ENCODE results near the gene ABCA1. TPM values are rescaled to one million over a fixed set of nuclear protein-coding genes. Genes with fewer than 3 reads are reported as not detected.
A peak's percentile ranks its signal among the peaks of the same experiment; 100 is the strongest.

The ABCA1 gene
- total and polyA plus RNA-seq, 10 of the 15 experiments (the other 5 are each of a cell fraction or from before 2014, with no cell fraction given): 0.01 to 0.56 (median 0.16) TPM

DNA sequence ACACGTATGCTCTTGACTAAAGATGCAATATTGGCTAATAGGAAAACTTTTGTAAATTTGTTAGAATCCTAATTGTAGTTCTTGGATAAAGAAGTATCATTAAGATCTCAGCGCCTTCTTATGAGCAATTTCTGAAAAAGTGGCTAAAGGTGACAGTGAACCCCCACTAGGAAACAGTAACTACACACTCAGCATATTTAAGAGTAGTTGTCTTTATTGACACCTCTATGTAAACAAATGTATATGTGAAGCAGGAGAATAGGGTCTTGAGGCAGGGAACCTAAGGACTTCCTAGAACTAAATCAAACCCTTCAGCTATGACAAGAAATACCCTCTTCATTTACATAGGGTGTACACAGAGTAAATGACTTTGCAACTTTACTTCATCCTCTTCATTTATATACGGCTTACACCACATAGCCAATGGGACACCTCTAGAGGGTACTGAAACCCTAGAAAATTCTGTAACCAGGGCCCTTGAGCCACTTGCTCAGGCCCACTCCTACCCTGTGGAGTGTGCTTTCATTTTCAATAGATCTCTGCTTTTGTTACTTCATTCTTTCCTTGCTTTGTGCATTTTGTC is 177.7 kb downstream of the ABCA1 start:
- POLR2A ChIA-PET: interaction anchor here (1.2 kb wide), 1 partner anchor 19 kb away, joined by 4 read pairs; no protein-coding TSS in a partner anchor
- no peak overlapping the region for H3K4me3 ChIP-seq
- intact Hi-C loops (cut with micrococcal nuclease; ENCODE audit: unreplicated experiment): no loop called here
- peak overlapping the region; percentile 33 for H2AFZ ChIP-seq (ENCODE audit: control insufficient read depth, low read depth, low read length)
- H3K27ac ChIP-seq (ENCODE audit: control insufficient read depth, insufficient read depth): no peak overlapping the region
- CTCF ChIA-PET: interaction anchor here (2.0 to 4.4 kb wide), 2 partner anchors 13 to 17 kb away, joined by 7 to 35 read pairs; partner anchors contain the start of gene NIPSNAP3B
- no peaks in the 10 kb centered on the region for H3K9me3 ChIP-seq (replicated peaks; ENCODE audit: control insufficient read depth, insufficient read depth, low read length)
- WGBS (ENCODE audit: insufficient coverage, insufficient replicate concordance, low lambda C conversion rate, missing lambda C conversion rate): 66% methylated on average over 3 of the region's 3 CpGs
- peak overlapping the region; percentile 53 for H3K4me2 ChIP-seq (ENCODE audit: control insufficient read depth, insufficient read depth)
- no TSS peak for BruUV-seq (replicated peaks)
- H3K36me3 ChIP-seq (ENCODE audit: control insufficient read depth in 2 of 2, insufficient read depth in 2 of 2, low read length in 1 of 2): no peaks in the 10 kb centered on the region
- no peak overlapping the region for H3K9ac ChIP-seq (ENCODE audit: control insufficient read depth, insufficient read depth, low read length)
- SMC1A ChIA-PET (ENCODE audit: uncharacterized antibody, unreplicated experiment): interaction anchor here (3.9 to 4.8 kb wide), 2 partner anchors 13 to 24 kb away, joined by 31 to 35 read pairs; partner anchors contain the start of gene NIPSNAP3B
- no peaks in the 10 kb centered on the region for H4K20me1 ChIP-seq (ENCODE audit: control insufficient read depth, insufficient read depth)
- H3K27me3 ChIP-seq (replicated peaks in 1 of 2; ENCODE audit: control insufficient read depth in 2 of 2, insufficient read depth in 2 of 2, low read length in 1 of 2): no peaks in the 10 kb centered on the region
- ATAC-seq (peak; percentile 45), DNase-seq (ENCODE audit: low read depth, low spot score) (no peak), FAIRE-seq (no peak)
- in situ Hi-C loops (cut with MboI): no loop called here
- peaks cover 12% of the 10 kb centered on the region; the same call in 1 of the 2 replicates for H3K4me1 ChIP-seq (ENCODE audit: control insufficient read depth, insufficient read depth, low read length)
- H3K79me2 ChIP-seq (ENCODE audit: control insufficient read depth, insufficient read depth, low read length): peaks cover 14% of the 10 kb centered on the region
- RAD21 ChIA-PET (ENCODE audit: unreplicated experiment): interaction anchor here (1.6 to 3.5 kb wide), 3 partner anchors 19 to 113 kb away, joined by 3 to 30 read pairs (median 9); no protein-coding TSS in a partner anchor
- TF ChIP-seq POLR2A (IDR thresholded peaks at IDR 0.05; ENCODE audit: low read depth, low read length) (no peak), RAD21 (IDR thresholded peaks at IDR 0.05; ENCODE audit: insufficient read depth, low read depth, low read length) (peak; percentile 39), TCF12 (IDR thresholded peaks at IDR 0.05; ENCODE audit: low read depth, low read length) (no peak), CTCF (IDR thresholded peaks at IDR 0.05 in 2 of 3, conservative IDR thresholded peaks at IDR 0.05 in 1 of 3; ENCODE audit: control insufficient read depth in 2 of 3, extremely low read depth in 1 of 3, insufficient read depth in 1 of 3, low read depth in 3 of 3, low read length in 3 of 3) (peak in 1 of 3 experiments; percentile 18; a peak in 1 of 6 replicates), ZNF24 (IDR thresholded peaks at IDR 0.05) (peak; percentile 81), TAF1 (IDR thresholded peaks at IDR 0.05; ENCODE audit: borderline replicate concordance, low read depth, low read length) (no peak), LARP7 (IDR thresholded peaks at IDR 0.05) (no peak), POLR2AphosphoS5 (IDR thresholded peaks at IDR 0.05; ENCODE audit: low read length) (no peak), SKIL (IDR thresholded peaks at IDR 0.05; ENCODE audit: low read depth, poor library complexity, severe bottlenecking) (peak; percentile 24), MAX (IDR thresholded peaks at IDR 0.05; ENCODE audit: low read depth, low read length) (no peak), RELA (IDR thresholded peaks at IDR 0.05; ENCODE audit: borderline replicate concordance, partially characterized antibody) (no peak), ZNF384 (IDR thresholded peaks at IDR 0.05; ENCODE audit: borderline replicate concordance, low read depth, low read length) (no peak), BRCA1 (IDR thresholded peaks at IDR 0.05; ENCODE audit: low read depth, low read length) (no peak), RCOR1 (conservative IDR thresholded peaks at IDR 0.05; ENCODE audit: low read depth, low read length) (no peak), SMC3 (IDR thresholded peaks at IDR 0.05; ENCODE audit: borderline replicate concordance, low read length) (0 out of 2 replicates have a peak, but pooled peaks have one; percentile 2)
- TF ChIP-seq, protein P1, sequence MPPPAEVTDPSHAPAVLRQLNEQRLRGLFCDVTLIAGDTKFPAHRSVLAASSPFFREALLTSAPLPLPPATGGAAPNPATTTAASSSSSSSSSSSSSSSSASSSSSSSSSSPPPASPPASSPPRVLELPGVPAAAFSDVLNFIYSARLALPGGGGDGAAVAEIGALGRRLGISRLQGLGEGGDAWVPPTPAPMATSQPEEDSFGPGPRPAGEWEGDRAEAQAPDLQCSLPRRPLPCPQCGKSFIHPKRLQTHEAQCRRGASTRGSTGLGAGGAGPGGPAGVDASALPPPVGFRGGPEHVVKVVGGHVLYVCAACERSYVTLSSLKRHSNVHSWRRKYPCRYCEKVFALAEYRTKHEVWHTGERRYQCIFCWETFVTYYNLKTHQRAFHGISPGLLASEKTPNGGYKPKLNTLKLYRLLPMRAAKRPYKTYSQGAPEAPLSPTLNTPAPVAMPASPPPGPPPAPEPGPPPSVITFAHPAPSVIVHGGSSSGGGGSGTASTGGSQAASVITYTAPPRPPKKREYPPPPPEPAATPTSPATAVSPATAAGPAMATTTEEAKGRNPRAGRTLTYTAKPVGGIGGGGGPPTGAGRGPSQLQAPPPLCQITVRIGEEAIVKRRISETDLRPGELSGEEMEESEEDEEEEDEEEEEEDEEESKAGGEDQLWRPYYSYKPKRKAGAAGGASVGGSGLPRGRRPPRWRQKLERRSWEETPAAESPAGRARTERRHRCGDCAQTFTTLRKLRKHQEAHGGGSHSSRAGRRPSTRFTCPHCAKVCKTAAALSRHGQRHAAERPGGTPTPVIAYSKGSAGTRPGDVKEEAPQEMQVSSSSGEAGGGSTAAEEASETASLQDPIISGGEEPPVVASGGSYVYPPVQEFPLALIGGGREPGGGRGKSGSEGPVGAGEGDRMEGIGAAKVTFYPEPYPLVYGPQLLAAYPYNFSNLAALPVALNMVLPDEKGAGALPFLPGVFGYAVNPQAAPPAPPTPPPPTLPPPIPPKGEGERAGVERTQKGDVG (CRISPR knock-in tag; IDR thresholded peaks at IDR 0.05): no peak
